ENCODE results near the gene CD200R1L.

CD200R1L gene

DNA sequence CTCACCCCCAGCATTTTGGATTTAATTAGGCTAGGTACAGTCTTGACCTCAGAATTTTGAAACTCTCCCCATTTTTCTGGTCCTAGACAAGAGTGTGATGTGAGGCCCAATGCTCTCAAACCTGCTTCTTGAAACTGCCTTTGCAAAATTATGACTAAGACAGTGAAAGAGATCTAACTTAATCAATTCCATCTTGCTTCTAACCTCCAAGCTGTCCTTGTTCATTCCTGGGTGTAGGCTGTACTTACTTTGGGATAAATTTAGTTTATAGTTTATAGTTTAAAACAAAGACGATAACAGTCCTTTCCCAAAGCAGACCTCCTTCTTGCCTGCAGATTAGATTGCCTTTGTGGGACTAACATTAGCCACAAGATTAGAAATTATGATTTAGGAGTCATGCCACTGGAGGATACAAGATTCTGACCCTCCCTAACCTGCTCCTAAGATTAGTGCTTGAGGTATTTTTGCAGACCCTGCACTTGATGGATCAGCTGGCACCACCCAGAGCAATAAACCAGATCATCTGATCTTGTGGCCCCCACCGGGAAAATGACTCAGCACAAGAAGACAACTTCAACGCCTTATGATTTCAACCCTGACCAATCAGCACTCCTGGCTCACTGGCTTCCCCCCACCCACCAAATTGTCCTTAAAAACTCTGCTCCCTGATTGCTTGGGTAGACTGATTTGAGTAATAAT, 59.6 kb downstream of the CD200R1L start:
- DNase-seq (ENCODE audit: low read depth) = no peak

DNA sequence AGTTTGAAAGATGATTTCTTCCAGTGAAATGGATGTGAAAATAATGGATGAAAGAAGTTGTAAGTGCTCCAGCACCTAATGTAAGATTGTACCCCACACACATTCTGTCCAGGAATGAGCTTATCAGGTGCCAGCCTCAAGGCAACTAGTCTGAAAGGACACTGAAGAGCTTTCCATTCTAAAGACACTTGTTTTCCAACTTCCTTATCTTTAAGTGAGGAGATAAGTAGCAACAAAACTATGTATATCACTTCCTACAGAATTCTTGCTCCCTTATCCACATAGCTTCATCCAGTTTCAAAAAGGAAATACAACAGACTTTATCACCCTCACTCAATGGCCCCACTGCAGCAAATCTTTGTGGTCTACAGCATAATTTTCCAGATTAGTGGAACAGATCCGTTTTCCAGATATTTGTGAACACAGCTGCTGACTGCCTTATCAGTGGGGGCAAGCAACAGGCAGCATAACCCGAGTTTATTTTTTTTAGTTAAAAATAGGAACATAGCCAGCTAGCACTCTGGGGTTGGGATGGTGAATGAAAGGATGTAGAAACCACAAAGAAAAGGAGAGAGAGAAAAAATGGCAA, 60.6 kb downstream of the CD200R1L start:
- no peak for DNase-seq (ENCODE audit: low read depth)

DNA sequence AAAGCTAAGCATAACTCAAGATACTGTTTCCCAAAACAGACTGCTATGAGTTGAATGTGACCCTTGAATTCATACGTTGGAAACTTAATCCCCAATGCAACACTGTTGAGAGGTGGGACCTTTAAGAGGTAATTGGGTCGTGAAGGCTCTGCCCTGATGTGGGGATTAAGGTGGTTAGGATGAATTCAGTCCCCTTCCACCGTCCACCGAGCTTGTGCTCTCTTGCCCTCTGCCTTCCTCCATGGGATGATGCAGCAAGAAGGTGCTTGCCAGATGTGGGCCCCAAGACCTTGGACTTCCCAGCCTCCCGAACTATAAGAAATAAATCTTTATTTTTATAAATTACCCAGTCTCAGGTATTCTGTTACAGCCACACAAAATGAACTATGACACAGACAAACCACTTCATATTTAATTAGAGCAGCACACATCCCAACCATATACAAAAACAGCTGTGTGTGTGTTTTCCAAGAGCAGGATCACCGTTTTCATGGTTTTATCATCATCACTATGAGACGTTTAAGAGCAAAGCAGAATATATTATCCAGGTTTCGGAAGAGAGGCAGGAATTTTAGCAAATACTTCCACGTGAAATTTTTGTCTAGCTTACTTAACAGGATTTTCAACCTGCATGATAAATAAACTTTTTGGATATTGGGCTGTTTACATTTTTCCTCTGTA, 61.2 kb downstream of the CD200R1L start:
- DNase-seq (ENCODE audit: low read depth) = no peak

- no peak for DNase-seq (ENCODE audit: low read depth)
Observed at GRCh38 chr3:112782491-112782890, 64.2 kb downstream of the CD200R1L start.

GRCh38 chr3:112781599-112781998, 65.1 kb downstream of the CD200R1L start:
- DNase-seq (ENCODE audit: low read depth) = no peak

DNA sequence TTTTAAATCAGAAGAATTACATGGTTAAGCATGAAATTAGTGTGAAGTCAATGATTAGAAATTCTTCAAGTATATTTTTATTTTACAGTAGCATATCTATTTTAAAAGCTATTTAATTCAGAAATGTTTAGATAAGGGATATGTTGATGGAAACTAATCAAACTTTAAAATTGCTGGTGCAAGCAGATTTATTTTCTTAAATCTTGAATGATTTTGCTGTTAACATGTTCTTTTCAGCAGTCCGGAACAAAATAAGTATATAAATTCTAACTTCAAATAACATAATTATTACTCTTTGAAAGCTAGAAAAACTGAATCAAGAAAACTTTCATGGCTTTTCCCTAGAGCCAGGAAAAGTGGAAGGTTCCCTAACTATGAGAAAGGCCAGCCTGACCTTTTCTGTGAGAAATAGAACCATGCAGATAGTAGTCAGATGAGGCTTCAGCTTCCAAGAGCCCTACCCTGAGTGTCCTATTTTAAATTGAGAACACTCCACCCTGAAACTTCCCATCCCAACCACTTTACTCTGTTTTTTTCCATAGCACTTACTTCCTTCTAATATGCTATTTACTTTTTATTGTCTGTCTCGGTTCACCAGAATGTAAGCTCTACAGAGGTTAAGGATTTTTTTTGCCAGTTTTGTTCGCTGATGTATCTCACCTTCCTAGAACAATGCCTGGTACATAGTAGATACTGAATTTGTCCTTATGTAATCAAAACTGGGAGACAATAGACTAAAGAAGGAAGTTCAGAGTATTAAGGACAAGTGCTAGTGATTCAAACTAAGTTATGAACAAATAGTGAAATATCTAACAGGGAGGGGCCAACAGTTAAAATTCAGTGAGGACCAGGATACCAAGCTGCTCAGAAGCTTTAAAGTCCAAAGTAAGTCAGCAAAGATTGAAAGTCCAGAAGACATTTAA, 66.8 kb downstream of the CD200R1L start:
- no peak for DNase-seq (ENCODE audit: low read depth)

DNA sequence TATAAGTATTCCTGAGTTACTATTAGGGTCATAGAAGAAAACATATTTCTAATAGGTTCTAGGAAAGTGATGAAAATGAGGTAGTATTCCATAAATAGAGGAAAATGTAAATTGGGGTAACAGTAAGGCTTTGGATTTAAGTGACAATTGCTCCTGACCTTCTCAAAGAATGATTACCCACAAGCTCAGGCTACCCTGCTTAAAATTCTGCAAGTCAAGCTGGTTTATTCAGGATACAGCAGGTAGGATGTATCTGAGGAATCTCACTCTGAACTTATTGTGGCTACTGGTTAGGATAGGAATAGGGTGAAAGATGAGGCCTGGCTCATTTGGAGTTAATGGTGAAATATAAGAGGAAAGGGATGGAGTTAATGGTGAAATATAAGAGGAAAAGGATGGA, 67.7 kb downstream of the CD200R1L start:
- DNase-seq (ENCODE audit: low read depth) = no peak

- DNase-seq (ENCODE audit: low read depth) = no peak
Observed at GRCh38 chr3:112778353-112778948, 68.2 kb downstream of the CD200R1L start.

GRCh38 chr3:112777811-112778210, 68.9 kb downstream of the CD200R1L start:
- no peak for DNase-seq (ENCODE audit: low read depth)

DNA sequence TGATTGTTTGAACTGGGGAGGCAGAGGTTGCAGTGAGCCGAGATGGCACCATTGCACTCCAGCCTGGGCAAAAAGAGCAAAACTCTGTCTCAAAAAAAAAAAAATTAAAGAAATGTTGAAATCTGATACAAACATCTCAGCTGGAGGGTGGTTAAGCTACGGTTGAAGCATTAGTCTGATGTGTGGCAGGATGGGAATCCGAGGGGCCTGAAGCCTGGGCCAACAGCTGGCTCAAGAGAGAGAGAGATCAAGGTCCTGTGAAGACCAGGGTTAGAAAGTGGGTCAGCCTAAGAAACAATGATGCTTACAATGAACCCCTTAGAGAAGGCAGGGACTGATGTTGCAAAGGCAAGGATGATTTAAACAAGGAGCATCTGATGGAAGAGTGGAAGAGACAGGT, 69.8 kb downstream of the CD200R1L start:
- DNase-seq (ENCODE audit: low read depth) = no peak

- DNase-seq (ENCODE audit: low read depth) = no peak
Observed at GRCh38 chr3:112776000-112776399, 70.7 kb downstream of the CD200R1L start.

- DNase-seq (ENCODE audit: low read depth) = no peak
Observed at GRCh38 chr3:112775011-112775742, 71.5 kb downstream of the CD200R1L start.

- no peak for DNase-seq (ENCODE audit: low read depth)
Observed at GRCh38 chr3:112774293-112774926, 72.3 kb downstream of the CD200R1L start.

GRCh38 chr3:112773864-112774263, 72.8 kb downstream of the CD200R1L start:
- no peak for DNase-seq (ENCODE audit: low read depth)

- DNase-seq (ENCODE audit: low read depth) = no peak
Observed at GRCh38 chr3:112770951-112771350, 75.7 kb downstream of the CD200R1L start.

GRCh38 chr3:112770032-112770626, 76.5 kb downstream of the CD200R1L start:
- DNase-seq (ENCODE audit: low read depth) = peak; percentile 17

GRCh38 chr3:112769286-112769978, 77.2 kb downstream of the CD200R1L start:
- DNase-seq (ENCODE audit: low read depth) = no peak

- DNase-seq (ENCODE audit: low read depth) = no peak
Observed at GRCh38 chr3:112767777-112768176, 78.9 kb downstream of the CD200R1L start.

GRCh38 chr3:112767177-112767576, 79.5 kb downstream of the CD200R1L start:
- DNase-seq (ENCODE audit: low read depth) = no peak
